Activated naive CD8-positive, alpha-beta T cell (primary cell): ENCODE results near the gene TUBGCP3.

Experiments
- H3K27ac Mint-ChIP-seq: one replicate; pipeline ENCODE4 v1.8.0; 2021; ENCODE audit warnings: mixed read lengths
- H3K27me3 Mint-ChIP-seq: one replicate; pipeline ENCODE4 v1.8.0; 2021; ENCODE audit warnings: mixed read lengths
- H3K36me3 Mint-ChIP-seq: one replicate; pipeline ENCODE4 v1.8.0; 2021; ENCODE audit warnings: mixed read lengths
- H3K4me1 Mint-ChIP-seq: one replicate; pipeline ENCODE4 v1.8.0; 2021; ENCODE audit warnings: low read depth, mixed read lengths
- H3K4me3 Mint-ChIP-seq: one replicate; pipeline ENCODE4 v1.8.0; 2021; ENCODE audit warnings: mild to moderate bottlenecking, mixed read lengths
- H3K9me3 Mint-ChIP-seq: one replicate; pipeline ENCODE4 v1.8.0; 2021; ENCODE audit warnings: low read depth, mixed read lengths

The TUBGCP3 gene

DNA sequence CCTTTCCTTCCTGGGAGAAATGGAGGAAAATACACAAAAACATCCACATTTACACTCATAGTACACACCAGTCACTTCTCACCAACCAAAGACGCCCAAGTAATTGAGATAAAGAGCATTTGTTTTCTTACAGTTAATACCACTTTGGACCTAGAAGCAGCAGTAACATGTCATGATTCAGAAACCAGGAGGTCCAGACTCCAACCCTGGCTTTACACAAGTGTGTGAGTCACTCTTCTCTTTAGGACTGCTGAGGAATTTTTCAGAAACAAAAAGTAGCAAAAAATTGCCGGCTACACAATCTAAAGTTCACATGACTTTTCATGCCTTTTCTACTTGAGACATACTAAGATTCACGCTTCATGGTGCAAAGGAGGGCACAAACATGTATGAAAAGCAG, 42.1 kb downstream of the TUBGCP3 start:
- H3K9me3 Mint-ChIP-seq = no peaks in the 10 kb centered on the region
- peaks cover 21% of the 10 kb centered on the region for H3K36me3 Mint-ChIP-seq
- H3K4me3 Mint-ChIP-seq = no peak overlapping the region

DNA sequence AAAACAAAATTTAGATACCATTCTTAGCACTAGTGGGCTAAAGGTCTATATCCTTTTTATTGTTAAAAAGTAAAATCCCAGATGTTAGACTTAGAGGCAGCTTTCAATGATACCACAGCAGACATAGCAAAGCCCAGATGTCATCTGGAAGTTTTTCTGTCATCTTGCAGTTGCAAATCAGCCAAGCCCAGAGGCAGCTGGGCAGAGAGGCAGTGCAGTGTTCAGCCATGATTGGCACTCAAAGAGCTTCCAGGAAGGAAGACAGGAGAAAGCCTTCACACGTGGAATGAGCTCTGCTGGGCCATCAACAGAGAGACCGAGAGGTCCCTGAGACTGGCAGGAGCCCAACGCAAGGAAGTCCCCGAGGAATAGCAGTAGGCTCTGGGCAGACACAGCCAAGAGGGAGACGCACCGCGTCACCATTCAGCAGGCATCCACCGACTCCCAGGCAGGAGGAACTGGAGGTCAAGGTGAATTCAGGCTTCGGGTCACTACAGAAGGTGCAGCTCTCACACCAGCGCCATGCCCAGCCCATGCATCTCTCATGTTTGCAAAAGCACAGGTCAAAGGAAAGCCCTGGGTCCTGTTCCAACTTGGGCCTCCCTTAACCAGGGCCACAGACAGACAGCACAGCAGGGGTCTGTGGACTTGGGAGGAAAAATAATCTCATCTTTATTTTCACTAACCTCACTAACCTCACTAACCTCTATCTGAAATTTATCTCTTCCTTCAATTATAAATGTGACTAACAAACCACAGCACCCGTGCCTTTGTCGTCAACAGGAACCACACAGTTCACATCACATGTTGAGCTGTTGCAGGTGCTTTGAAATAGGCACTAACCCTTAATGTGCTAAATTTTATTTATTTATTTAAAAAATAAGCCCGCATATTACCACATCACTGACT, 54.9 kb downstream of the TUBGCP3 start:
- no peaks in the 10 kb centered on the region for H3K27me3 Mint-ChIP-seq
- H3K4me3 Mint-ChIP-seq = no peak overlapping the region
- H3K27ac Mint-ChIP-seq = no peak overlapping the region
- H3K36me3 Mint-ChIP-seq = peaks cover 15% of the 10 kb centered on the region
- H3K9me3 Mint-ChIP-seq = peaks cover 5% of the 10 kb centered on the region
- peaks cover 14% of the 10 kb centered on the region for H3K4me1 Mint-ChIP-seq

More for the DNA sequence above, 42.1 kb downstream of the TUBGCP3 start:
- H3K27ac Mint-ChIP-seq = no peak overlapping the region
- H3K27me3 Mint-ChIP-seq = no peaks in the 10 kb centered on the region
- no peaks in the 10 kb centered on the region for H3K4me1 Mint-ChIP-seq

GRCh38 chr13:112531263-112531794, 56.6 kb downstream of the TUBGCP3 start:
- Mint-ChIP-seq H3K27me3 (no peaks in the 10 kb centered on the region), H3K36me3 (peaks cover 8% of the 10 kb centered on the region), H3K4me3 (no peak overlapping the region), H3K27ac (no peak overlapping the region), H3K9me3 (no peaks in the 10 kb centered on the region), H3K4me1 (peaks cover 14% of the 10 kb centered on the region)

- no peak overlapping the region for H3K27ac Mint-ChIP-seq
Observed at GRCh38 chr13:112530861-112531260, 57.1 kb downstream of the TUBGCP3 start.

GRCh38 chr13:112529216-112529615, 58.7 kb downstream of the TUBGCP3 start:
- no peaks in the 10 kb centered on the region for H3K9me3 Mint-ChIP-seq
- no peak overlapping the region for H3K4me3 Mint-ChIP-seq
- H3K4me1 Mint-ChIP-seq = peaks cover 9% of the 10 kb centered on the region
- H3K27me3 Mint-ChIP-seq = no peaks in the 10 kb centered on the region
- no peak overlapping the region for H3K27ac Mint-ChIP-seq
- peaks cover 5% of the 10 kb centered on the region for H3K36me3 Mint-ChIP-seq

More at GRCh38 chr13:112530861-112531260, 57.1 kb downstream of the TUBGCP3 start:
- peaks cover 14% of the 10 kb centered on the region for H3K4me1 Mint-ChIP-seq
- H3K27me3 Mint-ChIP-seq = no peaks in the 10 kb centered on the region
- H3K4me3 Mint-ChIP-seq = no peak overlapping the region
- no peaks in the 10 kb centered on the region for H3K9me3 Mint-ChIP-seq
- peaks cover 8% of the 10 kb centered on the region for H3K36me3 Mint-ChIP-seq

- H3K27me3 Mint-ChIP-seq = no peaks in the 10 kb centered on the region
- H3K27ac Mint-ChIP-seq = no peak overlapping the region
- peaks cover 7% of the 10 kb centered on the region for H3K36me3 Mint-ChIP-seq
- no peaks in the 10 kb centered on the region for H3K4me1 Mint-ChIP-seq
- no peaks in the 10 kb centered on the region for H3K9me3 Mint-ChIP-seq
- H3K4me3 Mint-ChIP-seq = no peak overlapping the region
Observed at GRCh38 chr13:112526146-112526853, 61.7 kb downstream of the TUBGCP3 start.

GRCh38 chr13:112525356-112525945, 62.5 kb downstream of the TUBGCP3 start:
- H3K9me3 Mint-ChIP-seq = no peaks in the 10 kb centered on the region
- no peaks in the 10 kb centered on the region for H3K27me3 Mint-ChIP-seq
- no peak overlapping the region for H3K4me3 Mint-ChIP-seq
- no peaks in the 10 kb centered on the region for H3K4me1 Mint-ChIP-seq
- H3K27ac Mint-ChIP-seq = no peak overlapping the region
- H3K36me3 Mint-ChIP-seq = peaks cover 9% of the 10 kb centered on the region

GRCh38 chr13:112522578-112522977, 65.4 kb downstream of the TUBGCP3 start:
- Mint-ChIP-seq H3K4me3 (no peak overlapping the region), H3K36me3 (peaks cover 9% of the 10 kb centered on the region), H3K9me3 (no peaks in the 10 kb centered on the region), H3K27me3 (no peaks in the 10 kb centered on the region), H3K4me1 (no peaks in the 10 kb centered on the region), H3K27ac (no peak overlapping the region)

- H3K9me3 Mint-ChIP-seq = no peaks in the 10 kb centered on the region
- no peaks in the 10 kb centered on the region for H3K4me1 Mint-ChIP-seq
- peaks cover 9% of the 10 kb centered on the region for H3K36me3 Mint-ChIP-seq
- no peak overlapping the region for H3K27ac Mint-ChIP-seq
- H3K27me3 Mint-ChIP-seq = no peaks in the 10 kb centered on the region
- H3K4me3 Mint-ChIP-seq = no peak overlapping the region
Observed at GRCh38 chr13:112521073-112521685, 66.8 kb downstream of the TUBGCP3 start.

GRCh38 chr13:112519517-112520060, 68.4 kb downstream of the TUBGCP3 start:
- H3K27me3 Mint-ChIP-seq = no peaks in the 10 kb centered on the region
- H3K4me3 Mint-ChIP-seq = no peak overlapping the region
- H3K27ac Mint-ChIP-seq = no peak overlapping the region
- H3K9me3 Mint-ChIP-seq = no peaks in the 10 kb centered on the region
- peaks cover 15% of the 10 kb centered on the region for H3K36me3 Mint-ChIP-seq
- no peaks in the 10 kb centered on the region for H3K4me1 Mint-ChIP-seq

DNA sequence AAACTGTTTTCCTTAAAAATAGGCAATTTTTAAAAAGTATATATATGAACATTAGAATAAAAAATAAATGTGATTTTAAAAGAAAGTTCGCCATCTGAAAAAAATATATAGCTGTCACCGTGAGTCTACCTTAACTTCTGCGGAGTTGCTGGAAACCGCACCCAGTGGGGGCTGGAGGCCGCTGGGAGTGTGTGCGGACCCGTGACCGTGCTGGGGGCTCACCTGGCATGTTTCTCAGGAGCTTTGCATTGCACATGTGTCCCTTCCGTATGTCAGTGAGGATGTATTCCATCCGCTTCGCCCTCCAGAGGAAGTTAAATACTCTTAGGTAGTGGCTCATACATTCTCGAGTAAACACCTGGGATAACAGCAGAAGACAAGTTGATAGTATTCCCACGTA, 71.7 kb downstream of the TUBGCP3 start:
- H3K27me3 Mint-ChIP-seq = no peaks in the 10 kb centered on the region
- H3K4me3 Mint-ChIP-seq = no peak overlapping the region
- H3K27ac Mint-ChIP-seq = no peak overlapping the region
- H3K36me3 Mint-ChIP-seq = peaks cover 16% of the 10 kb centered on the region
- no peaks in the 10 kb centered on the region for H3K4me1 Mint-ChIP-seq
- no peaks in the 10 kb centered on the region for H3K9me3 Mint-ChIP-seq

GRCh38 chr13:112513761-112514160, 74.2 kb downstream of the TUBGCP3 start:
- no peak overlapping the region for H3K27ac Mint-ChIP-seq
- H3K4me3 Mint-ChIP-seq = no peak overlapping the region
- H3K4me1 Mint-ChIP-seq = no peaks in the 10 kb centered on the region
- no peaks in the 10 kb centered on the region for H3K9me3 Mint-ChIP-seq
- peaks cover 15% of the 10 kb centered on the region for H3K36me3 Mint-ChIP-seq
- H3K27me3 Mint-ChIP-seq = no peaks in the 10 kb centered on the region

DNA sequence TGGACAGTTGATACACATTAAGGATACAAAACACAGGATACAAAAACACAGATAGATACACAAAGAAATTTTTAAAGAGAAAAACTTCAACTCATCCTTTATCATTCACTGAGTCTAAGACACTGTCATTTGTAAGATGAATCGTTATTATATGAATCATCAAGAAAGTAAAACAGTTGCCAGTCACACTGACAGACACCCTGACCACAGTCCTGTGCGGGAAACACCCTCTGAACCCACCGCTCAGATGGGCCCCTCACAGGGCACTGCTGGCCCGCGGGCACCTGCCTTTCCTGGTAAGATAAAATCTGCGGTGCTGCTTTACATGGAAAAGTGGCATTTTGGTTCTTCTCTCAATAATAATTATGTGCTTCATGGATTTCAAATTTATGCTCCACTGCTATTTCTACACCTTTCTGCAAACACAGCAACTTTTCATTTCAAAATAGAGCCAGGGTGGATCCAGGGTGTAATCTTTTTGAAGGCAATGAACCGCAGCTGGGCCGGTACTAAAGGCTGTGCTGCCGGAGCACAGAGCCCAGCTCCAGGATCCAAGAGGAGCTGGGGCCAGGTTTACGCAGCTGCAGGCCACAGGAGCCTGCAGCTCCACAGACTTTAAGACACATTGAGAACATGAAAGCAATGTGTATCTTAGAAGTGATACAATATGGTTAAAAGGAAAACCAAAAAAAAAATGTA, 76.8 kb downstream of the TUBGCP3 start:
- Mint-ChIP-seq H3K27ac (no peak overlapping the region), H3K36me3 (peaks cover 19% of the 10 kb centered on the region)

More for the DNA sequence above, 76.8 kb downstream of the TUBGCP3 start:
- H3K4me1 Mint-ChIP-seq = no peaks in the 10 kb centered on the region
- H3K9me3 Mint-ChIP-seq = no peaks in the 10 kb centered on the region
- no peak overlapping the region for H3K4me3 Mint-ChIP-seq
- no peaks in the 10 kb centered on the region for H3K27me3 Mint-ChIP-seq
